ENCODE results near the gene FICD. TPM values are rescaled to one million over a fixed set of nuclear protein-coding genes. Genes with fewer than 3 reads are reported as not detected.
"Not testable (repeated sequence)": the region's sequence is repeated elsewhere in the genome, so short reads cannot be mapped to it uniquely, and the experiment has no call there.

FICD gene
- total RNA-seq, 2 donors from 2014 or later = 6.2 to 6.8 TPM

GRCh38 chr12:108484845-108485244 is 30.2 kb upstream of the FICD start:
- Mint-ChIP-seq H3K27me3 (ENCODE audit: insufficient read depth) (peaks cover 3% of the 10 kb centered on the region), H3K36me3 (ENCODE audit: low read depth) (no peaks in the 10 kb centered on the region), H3K9me3 (peaks cover 15% of the 10 kb centered on the region), H3K4me1 (peaks cover 4% of the 10 kb centered on the region), H3K27ac (no peak overlapping the region), H3K4me3 (no peak overlapping the region)
- H3K9ac ChIP-seq (ENCODE audit: extremely low read depth, low read length, poor library complexity, severe bottlenecking) = no peak overlapping the region
- TF ChIP-seq, protein P1, sequence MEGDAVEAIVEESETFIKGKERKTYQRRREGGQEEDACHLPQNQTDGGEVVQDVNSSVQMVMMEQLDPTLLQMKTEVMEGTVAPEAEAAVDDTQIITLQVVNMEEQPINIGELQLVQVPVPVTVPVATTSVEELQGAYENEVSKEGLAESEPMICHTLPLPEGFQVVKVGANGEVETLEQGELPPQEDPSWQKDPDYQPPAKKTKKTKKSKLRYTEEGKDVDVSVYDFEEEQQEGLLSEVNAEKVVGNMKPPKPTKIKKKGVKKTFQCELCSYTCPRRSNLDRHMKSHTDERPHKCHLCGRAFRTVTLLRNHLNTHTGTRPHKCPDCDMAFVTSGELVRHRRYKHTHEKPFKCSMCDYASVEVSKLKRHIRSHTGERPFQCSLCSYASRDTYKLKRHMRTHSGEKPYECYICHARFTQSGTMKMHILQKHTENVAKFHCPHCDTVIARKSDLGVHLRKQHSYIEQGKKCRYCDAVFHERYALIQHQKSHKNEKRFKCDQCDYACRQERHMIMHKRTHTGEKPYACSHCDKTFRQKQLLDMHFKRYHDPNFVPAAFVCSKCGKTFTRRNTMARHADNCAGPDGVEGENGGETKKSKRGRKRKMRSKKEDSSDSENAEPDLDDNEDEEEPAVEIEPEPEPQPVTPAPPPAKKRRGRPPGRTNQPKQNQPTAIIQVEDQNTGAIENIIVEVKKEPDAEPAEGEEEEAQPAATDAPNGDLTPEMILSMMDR (conservative IDR thresholded peaks at IDR 0.05) = no peak
- WGBS, 2 experiments (ENCODE audit: insufficient coverage in 1 of 2, insufficient read length in 1 of 2) = 82 to 100% methylated on average over 1 to 2 of the region's 2 CpGs
- H3K27me3 ChIP-seq (ENCODE audit: control insufficient read depth, insufficient read depth, low read length, poor library complexity, severe bottlenecking) = no peaks in the 10 kb centered on the region
- no peaks in the 10 kb centered on the region for H3K36me3 ChIP-seq (ENCODE audit: control insufficient read depth, insufficient read depth, low read length)
- no peak overlapping the region for H3K27ac ChIP-seq (ENCODE audit: low read depth, low read length)
- DNase-seq = no peak
- H3K4me3 ChIP-seq (ENCODE audit: low read length) = no peak overlapping the region
- H3K4me1 ChIP-seq (ENCODE audit: control insufficient read depth, insufficient read depth, low read length) = no peaks in the 10 kb centered on the region
- H3K9me3 ChIP-seq (ENCODE audit: control insufficient read depth, low read length) = peaks cover 10% of the 10 kb centered on the region

DNA sequence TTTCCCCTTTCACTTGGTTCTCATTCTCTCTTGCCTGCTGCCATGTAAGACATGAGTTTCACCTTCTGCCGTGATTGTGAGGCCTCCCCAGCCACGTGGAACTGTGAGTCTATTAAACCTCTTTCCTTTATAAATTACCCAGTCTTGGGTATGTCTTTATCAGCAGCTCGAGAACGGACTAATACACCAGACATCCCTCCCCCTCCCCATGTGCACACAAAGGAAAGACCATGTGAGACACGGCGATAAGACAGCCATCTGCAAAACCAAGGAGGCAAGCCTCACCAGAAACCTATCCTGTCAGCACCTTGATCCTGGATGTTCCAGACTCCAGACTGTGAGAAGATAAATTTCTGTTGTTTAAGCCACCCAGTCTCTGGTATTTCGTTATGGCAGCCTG is 29.7 kb upstream of the FICD start:
- not testable (repeated sequence) for H3K9ac ChIP-seq (ENCODE audit: extremely low read depth, low read length, poor library complexity, severe bottlenecking); H3K27ac Mint-ChIP-seq; H3K27me3 Mint-ChIP-seq (ENCODE audit: insufficient read depth); H3K27ac ChIP-seq (ENCODE audit: low read depth, low read length); DNase-seq; H3K4me1 ChIP-seq (ENCODE audit: control insufficient read depth, insufficient read depth, low read length); H3K4me3 ChIP-seq (ENCODE audit: low read length); H3K36me3 Mint-ChIP-seq (ENCODE audit: low read depth); H3K36me3 ChIP-seq (ENCODE audit: control insufficient read depth, insufficient read depth, low read length); H3K4me3 Mint-ChIP-seq; H3K4me1 Mint-ChIP-seq; H3K27me3 ChIP-seq (ENCODE audit: control insufficient read depth, insufficient read depth, low read length, poor library complexity, severe bottlenecking)
- H3K9me3 Mint-ChIP-seq = peaks cover 15% of the 10 kb centered on the region
- 79 to 94% methylated on average over 5 to 7 of the region's 7 CpGs for WGBS, 2 experiments (ENCODE audit: insufficient coverage in 1 of 2, insufficient read length in 1 of 2)
- H3K9me3 ChIP-seq (ENCODE audit: control insufficient read depth, low read length) = peaks cover 10% of the 10 kb centered on the region

DNA sequence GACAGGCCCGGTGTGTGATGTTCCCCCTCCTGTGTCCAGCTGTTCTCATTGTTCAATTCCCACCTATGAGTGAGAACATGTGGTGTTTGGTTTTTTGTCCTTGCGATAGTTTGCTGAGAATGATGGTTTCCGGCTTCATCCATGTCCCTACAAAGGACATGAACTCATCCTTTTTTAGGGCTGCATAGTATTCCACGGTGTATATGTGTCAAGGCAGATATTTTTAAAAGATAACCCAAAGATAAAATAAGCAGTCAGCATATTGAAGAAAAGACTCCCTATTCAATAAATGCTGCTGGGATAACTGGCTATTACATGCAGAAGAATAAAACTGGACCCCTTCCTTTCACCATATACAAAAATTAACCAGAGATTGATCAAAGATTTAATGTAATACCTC is 28.0 kb upstream of the FICD start:
- H3K27me3 Mint-ChIP-seq (ENCODE audit: insufficient read depth); H3K4me1 ChIP-seq (ENCODE audit: control insufficient read depth, insufficient read depth, low read length); DNase-seq; H3K27ac Mint-ChIP-seq; H3K27ac ChIP-seq (ENCODE audit: low read depth, low read length); H3K4me3 Mint-ChIP-seq; H3K4me3 ChIP-seq (ENCODE audit: low read length); H3K4me1 Mint-ChIP-seq; H3K36me3 ChIP-seq (ENCODE audit: control insufficient read depth, insufficient read depth, low read length); H3K9ac ChIP-seq (ENCODE audit: extremely low read depth, low read length, poor library complexity, severe bottlenecking); H3K27me3 ChIP-seq (ENCODE audit: control insufficient read depth, insufficient read depth, low read length, poor library complexity, severe bottlenecking); H3K36me3 Mint-ChIP-seq (ENCODE audit: low read depth): not testable (repeated sequence)
- H3K9me3 ChIP-seq (ENCODE audit: control insufficient read depth, low read length) = peaks cover 10% of the 10 kb centered on the region
- H3K9me3 Mint-ChIP-seq = peaks cover 15% of the 10 kb centered on the region
- WGBS, 2 experiments (ENCODE audit: insufficient coverage in 1 of 2, insufficient read length in 1 of 2) = 92 to 100% methylated on average over 2 of the region's 4 CpGs

DNA sequence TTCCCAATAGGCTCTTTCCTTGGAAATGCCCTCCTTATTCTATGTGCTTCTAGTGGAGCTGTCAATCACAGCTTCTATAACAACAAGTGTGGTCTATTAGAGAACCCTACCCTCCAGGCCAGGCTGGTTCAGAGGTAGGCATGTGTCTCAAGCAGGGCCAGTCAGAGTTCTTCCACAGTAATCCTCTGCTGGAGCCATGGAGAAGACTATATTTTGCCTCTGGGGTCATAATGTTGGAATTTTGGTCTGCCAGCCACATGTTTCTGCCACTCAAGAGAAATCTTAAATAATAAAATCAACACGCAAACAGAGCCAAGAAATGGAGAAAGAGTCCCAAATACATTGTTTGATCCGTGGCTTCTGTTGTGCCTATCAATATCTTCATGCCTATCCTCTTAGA is 23.8 kb upstream of the FICD start:
- Histone ChIP-seq H3K9ac (ENCODE audit: extremely low read depth, low read length, poor library complexity, severe bottlenecking) (no peak overlapping the region), H3K9me3 (ENCODE audit: control insufficient read depth, low read length) (peaks cover 10% of the 10 kb centered on the region), H3K4me3 (ENCODE audit: low read length) (no peak overlapping the region), H3K27me3 (ENCODE audit: control insufficient read depth, insufficient read depth, low read length, poor library complexity, severe bottlenecking) (peaks cover 8% of the 10 kb centered on the region), H3K27ac (ENCODE audit: low read depth, low read length) (no peak overlapping the region), H3K4me1 (ENCODE audit: control insufficient read depth, insufficient read depth, low read length) (no peaks in the 10 kb centered on the region), H3K36me3 (ENCODE audit: control insufficient read depth, insufficient read depth, low read length) (no peaks in the 10 kb centered on the region)
- peaks cover 3% of the 10 kb centered on the region for H3K4me1 Mint-ChIP-seq
- WGBS, 2 experiments (ENCODE audit: insufficient coverage in 1 of 2, insufficient read length in 1 of 2) = 89 to 93% methylated on average over 1 to 2 of the region's 2 CpGs
- no peak overlapping the region for H3K27ac Mint-ChIP-seq
- H3K9me3 Mint-ChIP-seq = peaks cover 15% of the 10 kb centered on the region
- no peak overlapping the region for H3K4me3 Mint-ChIP-seq
- H3K27me3 Mint-ChIP-seq (ENCODE audit: insufficient read depth) = peaks cover 2% of the 10 kb centered on the region
- no peaks in the 10 kb centered on the region for H3K36me3 Mint-ChIP-seq (ENCODE audit: low read depth)
- TF ChIP-seq, protein P1 (conservative IDR thresholded peaks at IDR 0.05) = no peak
- no peak for DNase-seq

All from endodermal cell (in vitro differentiated cells).